SK-N-SH (cell line): ENCODE measurements around the gene COL5A1. TPM values are rescaled to one million over a fixed set of nuclear protein-coding genes. Genes with fewer than 3 reads are reported as not detected.

Experiments used
- CTCF ChIA-PET: fragments of 300-600, 350-600 bp; formaldehyde crosslinking; extraction: SDS; loops from one replicate; lab custom pipeline; 2021; lab: Yijun Ruan, JAX
- POLR2A ChIA-PET: fragments of 350-600 bp; sonication (Branson Sonifier 250); formaldehyde crosslinking; extraction: SDS; loops from one replicate; lab custom pipeline; 2020; ENCODE audit warnings: antibody characterized with exemption, inconsistent platforms; lab: Yijun Ruan, JAX
- DNase-seq: peaks from one replicate; pipeline ENCODE4 v3.0.0; 2012
- H2AFZ ChIP-seq: fragments of 200-600 bp; sonication (generic); 2 replicates; pipeline ENCODE4 v1.8.1; 2016; ENCODE audit warnings: antibody characterized with exemption, mild to moderate bottlenecking, low read depth
- H3F3A ChIP-seq: fragments of 200-600 bp; sonication (generic); replicated peaks from 2 replicates; pipeline ENCODE3; 2016; ENCODE audit warnings: antibody characterized with exemption, mild to moderate bottlenecking; ENCODE audit not compliant: insufficient read depth
- H3K27ac ChIP-seq, 2 experiments: fragments of 200-500 bp in 1 of 2; fragments of 200-600 bp in 1 of 2; sonication (Bioruptor generic) in 1 of 2; sonication (generic), shearing (Covaris generic) in 1 of 2; 2 replicates each; pipeline versions ENCODE4 v1.5.1 to v1.6.1; 2014 to 2016; ENCODE audit warnings: low read depth in 2 of 2, inconsistent platforms in 1 of 2, low read length in 1 of 2, mild to moderate bottlenecking in 1 of 2, mixed read lengths in 1 of 2
- H3K27me3 ChIP-seq: fragments of 200-600 bp; sonication (generic), shearing (Covaris generic); 2 replicates; pipeline ENCODE4 v1.6.1; 2016; ENCODE audit warnings: mixed run types; ENCODE audit not compliant: insufficient read depth
- H3K36me3 ChIP-seq, 2 experiments: fragments of 200-500 bp in 1 of 2; fragments of 200-600 bp in 1 of 2; sonication (Bioruptor generic) in 1 of 2; sonication (generic) in 1 of 2; replicated peaks in 1 of 2; 2 replicates each; pipeline versions ENCODE3 to v1.5.1; 2014 to 2016; ENCODE audit warnings: low read length in 1 of 2, mild to moderate bottlenecking in 1 of 2; ENCODE audit not compliant: insufficient read depth in 2 of 2, control insufficient read depth in 1 of 2
- H3K4me1 ChIP-seq, 2 experiments: fragments of 200-500 bp in 1 of 2; fragments of 200-600 bp in 1 of 2; sonication (Bioruptor generic) in 1 of 2; sonication (generic), shearing (Covaris generic) in 1 of 2; 2 replicates each; pipeline versions ENCODE4 v1.5.1 to v1.6.1; 2014 to 2016; ENCODE audit warnings: low read depth in 1 of 2, low read length in 1 of 2, mixed run types in 1 of 2; ENCODE audit not compliant: insufficient read depth in 2 of 2, control insufficient read depth in 1 of 2
- H3K4me2 ChIP-seq: fragments of 200-600 bp; sonication (generic), shearing (Covaris generic); 2 replicates; pipeline ENCODE4 v1.6.1; 2017; ENCODE audit warnings: mixed run types
- H3K4me3 ChIP-seq, 2 experiments: fragments of 200-500 bp in 1 of 2; fragments of 200-600 bp in 1 of 2; sonication (Bioruptor generic) in 1 of 2; sonication (generic), shearing (Covaris generic) in 1 of 2; 2 replicates each; pipeline versions ENCODE4 v1.5.1 to v1.8.1; 2014 to 2016; ENCODE audit warnings: low read depth in 2 of 2, inconsistent platforms in 1 of 2, low read length in 1 of 2, mild to moderate bottlenecking in 1 of 2, mixed read lengths in 1 of 2, moderate library complexity in 1 of 2
- H3K79me2 ChIP-seq: fragments of 200-600 bp; sonication (generic); 2 replicates; pipeline ENCODE4 v1.8.1; 2017; ENCODE audit warnings: mild to moderate bottlenecking; ENCODE audit not compliant: insufficient read depth
- H3K9ac ChIP-seq: fragments of 200-600 bp; sonication (generic); 2 replicates; pipeline ENCODE4 v1.6.1; 2017; ENCODE audit warnings: mixed run types
- H3K9me2 ChIP-seq: fragments of 200-600 bp; sonication (generic); 2 replicates; pipeline ENCODE4 v1.6.1; 2017; ENCODE audit warnings: mixed run types
- H3K9me3 ChIP-seq: fragments of 200-600 bp; sonication (generic); 2 replicates; pipeline ENCODE4 v1.6.1; 2017; ENCODE audit warnings: mixed run types, mild to moderate bottlenecking, moderate library complexity
- H4K20me1 ChIP-seq: fragments of 200-600 bp; sonication (generic); 2 replicates; pipeline ENCODE4 v1.6.1; 2017; ENCODE audit warnings: mild to moderate bottlenecking, mixed run types; ENCODE audit not compliant: insufficient read depth
- CTCF ChIP-seq: fragments of 200-600 bp; sonication (generic); IDR thresholded peaks from 2 replicates; pipeline ENCODE4 v1.6.1; 2017; ENCODE audit warnings: antibody characterized with exemption, mild to moderate bottlenecking, moderate library complexity
- ELF1 ChIP-seq: IDR thresholded peaks from 2 replicates; pipeline ENCODE4 v1.4.0; 2012
- MXI1 ChIP-seq: IDR thresholded peaks from 2 replicates; pipeline ENCODE4 v1.6.1; 2012; ENCODE audit warnings: mild to moderate bottlenecking, low read depth, low read length, improper control_type of control experiment
- NFIC ChIP-seq: IDR thresholded peaks from 2 replicates; pipeline ENCODE4 v1.4.0; 2012; ENCODE audit warnings: borderline replicate concordance
- PBX3 ChIP-seq: IDR thresholded peaks from 2 replicates; pipeline ENCODE4; 2012
- RCOR1 ChIP-seq: fragments of 150-350 bp; IDR thresholded peaks from 2 replicates; pipeline ENCODE4 v1.6.1; 2017; ENCODE audit warnings: antibody characterized with exemption, low read length
- REST ChIP-seq: IDR thresholded peaks from 2 replicates; pipeline ENCODE4 v1.6.1; 2012; ENCODE audit warnings: mild to moderate bottlenecking, low read depth, low read length, moderate library complexity
- TCF12 ChIP-seq: IDR thresholded peaks from 2 replicates; pipeline ENCODE4 v1.4.0; 2012
- USF2 ChIP-seq: fragments of 150-350 bp; IDR thresholded peaks from 2 replicates; pipeline ENCODE4 v1.6.1; 2017; ENCODE audit warnings: antibody characterized with exemption, low read length, low read depth, borderline replicate concordance
- WGBS: methylation state at CpG from one replicate; pipeline ENCODE4 v1.1.6; 2017; ENCODE audit warnings: low lambda C conversion rate; 5-methylcytosine and 5-hydroxymethylcytosine counted together
- polyA plus RNA-seq, 3 experiments: library from polyadenylated mRNA; depleted of rRNA; stranded (reverse); fragments of >200 nt; gene quantifications; 2 replicates each; pipeline ENCODE4 v1.2.3, GENCODE V29; 2012
- TF ChIP-seq, protein P1 (sequence below): IDR thresholded peaks from 2 replicates; pipeline ENCODE4 v1.4.0; 2012; ENCODE audit warnings: low read depth, borderline replicate concordance
- TF ChIP-seq, protein P2 (sequence below): IDR thresholded peaks from 2 replicates; pipeline ENCODE4 v1.4.0; 2012; ENCODE audit warnings: low read depth

COL5A1 gene
- polyA plus RNA-seq, 1 of the 3 experiments (the other 2 are of a cell fraction): 73.8 TPM

DNA sequence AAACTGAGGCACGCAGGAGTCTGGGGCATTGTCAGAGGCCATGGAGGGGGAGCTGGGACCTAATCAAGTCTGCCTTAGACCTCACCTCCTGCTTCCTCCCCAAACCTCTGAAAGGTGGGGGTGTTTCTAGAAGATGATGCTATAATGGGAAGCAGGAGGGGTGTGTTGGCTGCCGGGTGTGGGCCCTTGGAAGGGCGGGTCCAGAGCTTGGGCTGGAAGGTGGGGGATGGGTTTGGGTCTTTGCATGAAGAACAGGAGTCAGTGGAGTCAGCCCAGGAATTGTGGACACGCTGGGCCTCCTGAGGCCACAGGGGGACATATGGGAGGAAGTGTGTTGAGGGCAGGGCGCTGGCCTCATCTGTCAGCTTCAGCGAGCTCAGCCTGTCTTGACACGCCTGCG lies 138.0 kb downstream of the COL5A1 start (continued):
- TF ChIP-seq, protein P1, sequence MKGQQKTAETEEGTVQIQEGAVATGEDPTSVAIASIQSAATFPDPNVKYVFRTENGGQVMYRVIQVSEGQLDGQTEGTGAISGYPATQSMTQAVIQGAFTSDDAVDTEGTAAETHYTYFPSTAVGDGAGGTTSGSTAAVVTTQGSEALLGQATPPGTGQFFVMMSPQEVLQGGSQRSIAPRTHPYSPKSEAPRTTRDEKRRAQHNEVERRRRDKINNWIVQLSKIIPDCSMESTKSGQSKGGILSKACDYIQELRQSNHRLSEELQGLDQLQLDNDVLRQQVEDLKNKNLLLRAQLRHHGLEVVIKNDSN: no peak
- TF ChIP-seq REST (no peak), ELF1 (no peak), PBX3 (no peak)
- TF ChIP-seq, protein P2, sequence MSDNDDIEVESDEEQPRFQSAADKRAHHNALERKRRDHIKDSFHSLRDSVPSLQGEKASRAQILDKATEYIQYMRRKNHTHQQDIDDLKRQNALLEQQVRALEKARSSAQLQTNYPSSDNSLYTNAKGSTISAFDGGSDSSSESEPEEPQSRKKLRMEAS: no peak

DNA sequence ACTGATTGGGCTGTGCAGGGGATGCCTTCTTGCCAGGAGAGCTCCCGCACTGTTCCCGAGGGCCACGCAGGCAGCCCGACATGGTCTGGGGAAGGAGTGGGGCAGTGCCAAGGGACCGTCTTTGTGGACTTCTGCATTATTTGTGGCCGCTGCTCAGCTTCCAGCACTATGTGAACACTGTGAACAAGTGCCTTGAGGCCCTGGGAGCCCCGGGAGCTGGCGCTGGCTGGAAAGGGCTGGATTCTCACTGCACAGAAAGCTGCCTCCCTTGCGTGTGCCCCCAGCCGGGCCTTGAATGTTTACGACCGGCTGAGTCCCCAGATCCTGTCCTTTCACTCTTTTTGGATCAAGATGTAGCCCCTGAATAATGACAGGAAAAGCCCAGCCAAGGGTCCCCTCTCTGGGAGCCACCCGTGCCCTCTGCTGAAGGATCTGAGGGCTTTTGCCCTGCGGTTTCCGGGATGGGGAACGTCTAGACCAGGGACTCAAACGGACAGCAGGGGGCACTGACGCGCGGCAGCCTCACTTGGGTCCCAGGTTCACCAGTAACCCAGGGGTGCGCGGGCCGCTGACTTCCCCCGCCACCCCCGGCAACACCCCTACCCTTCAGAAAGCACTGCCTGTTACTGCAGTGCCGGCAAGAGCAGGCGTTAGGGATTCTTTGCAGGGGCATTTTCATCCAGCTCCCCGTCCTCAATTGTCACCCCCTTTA lies 140.1 kb downstream of the COL5A1 start:
- POLR2A ChIA-PET: no interaction called here
- H3K27ac ChIP-seq: no peak overlapping the region
- peak; percentile 54 for DNase-seq
- no peaks in the 10 kb centered on the region for H3K9me3 ChIP-seq
- peaks cover 4% of the 10 kb centered on the region; the same call in 1 of the 2 replicates for H3K79me2 ChIP-seq
- peaks cover 42 to 79% of the 10 kb centered on the region in 2 experiments for H3K36me3 ChIP-seq
- 87% methylated on average over 13 of the region's 28 CpGs for WGBS
- no peaks in the 10 kb centered on the region for H3K27me3 ChIP-seq
- no peak overlapping the region for H3K9ac ChIP-seq
- H3K4me1 ChIP-seq: no peaks in the 10 kb centered on the region; a peak in 1 of 4 replicates
- no peak for TF ChIP-seq MXI1
- TF ChIP-seq USF2: no peak
- TF ChIP-seq RCOR1: no peak
- no peak for TF ChIP-seq TCF12
- TF ChIP-seq, protein P2: no peak
- TF ChIP-seq CTCF: peak; percentile 43
- TF ChIP-seq NFIC: no peak
- H4K20me1 ChIP-seq: peaks cover 37% of the 10 kb centered on the region
- H3F3A ChIP-seq: peaks cover 23% of the 10 kb centered on the region
- no peak overlapping the region for H3K4me3 ChIP-seq
- CTCF ChIA-PET: interaction anchor here (0.6 to 7.8 kb wide), 8 partner anchors 11 to 631 kb away, joined by 3 to 67 read pairs (median 7); partner anchors contain the start of gene OLFM1
- H2AFZ ChIP-seq: no peak overlapping the region
- no peak overlapping the region for H3K4me2 ChIP-seq
- H3K9me2 ChIP-seq: no peaks in the 10 kb centered on the region
